HUES48 (cell line): ENCODE measurements around the gene FILIP1.

Source experiments
- H3K27ac ChIP-seq: one replicate; pipeline ENCODE4 v1.7.0; 2013; ENCODE audit warnings: low read depth, low read length, inconsistent platforms
- H3K27me3 ChIP-seq: 2 replicates; pipeline ENCODE4 v1.6.1; 2013; ENCODE audit warnings: mild to moderate bottlenecking, low read length; ENCODE audit not compliant: control insufficient read depth, insufficient read depth
- H3K36me3 ChIP-seq: 2 replicates; pipeline ENCODE4 v1.6.1; 2013; ENCODE audit warnings: low read length; ENCODE audit not compliant: control insufficient read depth, insufficient read depth
- H3K4me1 ChIP-seq: 2 replicates; pipeline ENCODE4 v1.6.1; 2013; ENCODE audit warnings: mild to moderate bottlenecking, low read length; ENCODE audit not compliant: control insufficient read depth, insufficient read depth
- H3K4me3 ChIP-seq: 2 replicates; pipeline ENCODE4 v1.5.1; 2013; ENCODE audit warnings: mild to moderate bottlenecking, low read depth, low read length
- H3K9ac ChIP-seq: 2 replicates; pipeline ENCODE4 v1.6.1; 2013; ENCODE audit warnings: mild to moderate bottlenecking, low read depth, low read length, moderate library complexity
- H3K9me3 ChIP-seq: 2 replicates; pipeline ENCODE4 v1.6.1; 2013; ENCODE audit warnings: low read length; ENCODE audit not compliant: control insufficient read depth, insufficient read depth

The FILIP1 gene

GRCh38 chr6:75524322-75524972, 30.8 kb upstream of the FILIP1 start:
- Histone ChIP-seq H3K27ac (no peak overlapping the region), H3K9me3 (no peaks in the 10 kb centered on the region), H3K4me3 (no peak overlapping the region), H3K36me3 (no peaks in the 10 kb centered on the region), H3K4me1 (peaks cover 4% of the 10 kb centered on the region; the same call in 1 of the 2 replicates), H3K9ac (no peak overlapping the region), H3K27me3 (no peaks in the 10 kb centered on the region)

- Histone ChIP-seq H3K4me3 (no peak overlapping the region), H3K9me3 (no peaks in the 10 kb centered on the region), H3K4me1 (no peaks in the 10 kb centered on the region), H3K27me3 (no peaks in the 10 kb centered on the region), H3K36me3 (no peaks in the 10 kb centered on the region), H3K9ac (no peak overlapping the region), H3K27ac (no peak overlapping the region)
These were observed 23.2 kb upstream of the FILIP1 start for GRCh38 chr6:75516757-75517156.

- Histone ChIP-seq H3K9ac (no peak overlapping the region), H3K27ac (no peak overlapping the region), H3K27me3 (no peaks in the 10 kb centered on the region), H3K9me3 (no peaks in the 10 kb centered on the region), H3K36me3 (no peaks in the 10 kb centered on the region), H3K4me1 (no peaks in the 10 kb centered on the region), H3K4me3 (no peak overlapping the region)
These were observed 19.0 kb upstream of the FILIP1 start for GRCh38 chr6:75512591-75512990.

DNA sequence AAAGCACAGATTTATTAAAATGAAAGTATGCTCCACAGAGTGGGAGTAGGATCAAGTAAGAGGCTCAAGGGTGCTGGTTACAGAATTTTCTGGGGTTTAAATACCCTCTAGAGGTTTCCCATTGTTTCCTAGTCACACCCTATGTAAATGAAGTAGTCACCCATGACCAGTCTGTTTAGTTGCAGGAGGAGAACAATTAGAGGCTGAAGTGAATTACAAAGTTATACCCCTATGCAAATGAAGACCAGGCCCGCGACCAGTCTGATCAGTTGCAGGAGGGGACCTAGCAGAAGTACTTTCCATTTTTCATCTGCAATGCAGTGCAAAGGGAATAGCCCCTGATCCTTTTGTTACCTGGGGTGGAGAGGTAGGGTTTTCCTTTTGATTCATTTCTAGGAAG, 11.8 kb upstream of the FILIP1 start:
- Histone ChIP-seq H3K9me3 (no peaks in the 10 kb centered on the region), H3K27ac (no peak overlapping the region), H3K4me3 (no peak overlapping the region; the same call in 1 of the 2 replicates), H3K9ac (no peak overlapping the region), H3K36me3 (no peaks in the 10 kb centered on the region), H3K4me1 (peaks cover 10% of the 10 kb centered on the region), H3K27me3 (no peaks in the 10 kb centered on the region)

- no peaks in the 10 kb centered on the region for H3K9me3 ChIP-seq
- no peak overlapping the region for H3K4me3 ChIP-seq
- H3K9ac ChIP-seq, result no peak overlapping the region
- peaks cover 10% of the 10 kb centered on the region for H3K4me1 ChIP-seq
- no peaks in the 10 kb centered on the region for H3K27me3 ChIP-seq
- no peaks in the 10 kb centered on the region for H3K36me3 ChIP-seq
- no peak overlapping the region for H3K27ac ChIP-seq
These were observed 11.0 kb upstream of the FILIP1 start for GRCh38 chr6:75504465-75505222.

- H3K9me3 ChIP-seq, result no peaks in the 10 kb centered on the region
- no peak overlapping the region for H3K4me3 ChIP-seq
- no peaks in the 10 kb centered on the region for H3K27me3 ChIP-seq
- no peak overlapping the region for H3K9ac ChIP-seq
- no peak overlapping the region for H3K27ac ChIP-seq
- peaks cover 10% of the 10 kb centered on the region for H3K4me1 ChIP-seq
- H3K36me3 ChIP-seq, result no peaks in the 10 kb centered on the region
These were observed 9.7 kb upstream of the FILIP1 start for GRCh38 chr6:75503291-75503690.

DNA sequence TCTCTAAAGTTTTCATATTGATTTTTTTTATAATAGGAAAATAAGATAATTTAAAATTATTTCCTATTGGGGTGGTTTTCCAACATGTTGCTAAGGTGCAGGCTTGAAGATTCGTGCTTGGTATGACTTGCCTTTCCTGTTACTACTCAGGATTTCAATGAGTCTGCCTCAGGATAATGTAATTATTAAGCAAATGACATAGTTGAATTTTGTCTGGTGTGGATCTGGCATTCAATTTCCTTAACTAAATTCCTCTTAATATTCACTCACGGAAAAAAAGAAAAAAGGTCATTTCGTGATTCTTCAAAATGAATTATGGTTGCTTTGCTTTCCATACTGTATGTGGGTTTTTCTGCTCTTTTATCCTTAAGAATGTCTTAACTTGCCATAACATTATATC, 9.3 kb upstream of the FILIP1 start:
- Histone ChIP-seq H3K4me3 (no peak overlapping the region), H3K27me3 (no peaks in the 10 kb centered on the region), H3K9me3 (no peaks in the 10 kb centered on the region), H3K9ac (no peak overlapping the region), H3K27ac (no peak overlapping the region), H3K4me1 (peaks cover 10% of the 10 kb centered on the region), H3K36me3 (no peaks in the 10 kb centered on the region)

DNA sequence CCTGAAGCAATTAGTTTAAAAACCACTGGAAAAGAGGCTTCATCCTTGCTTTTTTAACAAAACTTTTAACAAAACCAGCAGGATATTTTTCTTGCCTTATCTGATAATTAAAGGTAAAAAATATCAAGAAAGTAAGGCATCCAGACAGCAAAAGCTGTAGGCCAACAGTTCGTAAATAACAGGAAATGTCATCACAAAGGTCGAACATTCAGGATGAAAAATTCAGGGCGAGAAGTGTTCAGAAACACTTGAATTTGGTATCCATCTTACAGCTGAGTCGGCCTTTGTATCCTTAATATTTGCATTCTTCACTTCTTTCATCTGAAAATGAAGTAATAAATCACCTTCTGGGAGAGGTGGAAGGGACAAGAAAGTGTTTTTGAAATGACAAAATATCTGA, 8.2 kb upstream of the FILIP1 start:
- H3K27ac ChIP-seq, result no peak overlapping the region
- no peaks in the 10 kb centered on the region for H3K36me3 ChIP-seq
- H3K4me1 ChIP-seq, result peaks cover 10% of the 10 kb centered on the region
- no peaks in the 10 kb centered on the region for H3K27me3 ChIP-seq
- no peaks in the 10 kb centered on the region for H3K9me3 ChIP-seq
- no peak overlapping the region for H3K4me3 ChIP-seq
- no peak overlapping the region for H3K9ac ChIP-seq

- H3K27ac ChIP-seq, result no peak overlapping the region
These were observed 6.0 kb upstream of the FILIP1 start for GRCh38 chr6:75499640-75500039.

DNA sequence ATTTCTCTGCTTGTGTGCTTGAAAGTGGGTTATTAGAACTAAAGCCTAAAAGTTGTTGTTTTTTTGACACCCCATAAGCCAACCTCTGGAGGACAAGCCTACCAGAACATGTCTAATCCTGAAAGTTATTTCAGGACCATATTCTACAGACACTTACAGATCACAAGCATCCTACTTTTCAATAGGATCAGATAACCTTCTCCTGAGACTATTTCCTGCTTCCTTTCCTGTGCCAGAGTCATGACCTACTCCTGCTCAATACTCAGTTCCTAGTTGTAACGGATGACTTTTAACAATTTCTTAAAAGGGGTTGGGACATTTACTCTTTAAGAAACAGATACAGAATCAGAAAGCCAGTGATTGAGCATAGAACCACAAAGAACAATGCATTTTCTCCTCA, 5.3 kb upstream of the FILIP1 start:
- Histone ChIP-seq H3K4me3 (no peak overlapping the region), H3K9ac (no peak overlapping the region), H3K9me3 (no peaks in the 10 kb centered on the region), H3K27me3 (no peaks in the 10 kb centered on the region), H3K27ac (no peak overlapping the region), H3K36me3 (no peaks in the 10 kb centered on the region), H3K4me1 (peaks cover 4% of the 10 kb centered on the region)

More at GRCh38 chr6:75499640-75500039, 6.0 kb upstream of the FILIP1 start:
- H3K27me3 ChIP-seq, result no peaks in the 10 kb centered on the region
- no peak overlapping the region for H3K4me3 ChIP-seq
- H3K4me1 ChIP-seq, result peaks cover 4% of the 10 kb centered on the region; the same call in 1 of the 2 replicates
- no peaks in the 10 kb centered on the region for H3K9me3 ChIP-seq
- no peak overlapping the region for H3K9ac ChIP-seq
- no peaks in the 10 kb centered on the region for H3K36me3 ChIP-seq

- peaks cover 13% of the 10 kb centered on the region for H3K4me1 ChIP-seq
- H3K27ac ChIP-seq, result no peak overlapping the region
- no peak overlapping the region for H3K4me3 ChIP-seq
- no peaks in the 10 kb centered on the region for H3K9me3 ChIP-seq
- no peak overlapping the region for H3K9ac ChIP-seq
- H3K36me3 ChIP-seq, result no peaks in the 10 kb centered on the region
- no peaks in the 10 kb centered on the region for H3K27me3 ChIP-seq
These were observed 4.4 kb upstream of the FILIP1 start for GRCh38 chr6:75497994-75498393.
